HG02642 (cell line): ENCODE data around the gene SLC12A8.

Experiments used
- ATAC-seq: cut with Tn5 transposase; IDR thresholded peaks from one replicate; pipeline ENCODE4 v1.9.1; 2021; ENCODE audit warnings: mild to moderate bottlenecking; ENCODE audit not compliant: unreplicated experiment, poor library complexity

The SLC12A8 gene, protein sequence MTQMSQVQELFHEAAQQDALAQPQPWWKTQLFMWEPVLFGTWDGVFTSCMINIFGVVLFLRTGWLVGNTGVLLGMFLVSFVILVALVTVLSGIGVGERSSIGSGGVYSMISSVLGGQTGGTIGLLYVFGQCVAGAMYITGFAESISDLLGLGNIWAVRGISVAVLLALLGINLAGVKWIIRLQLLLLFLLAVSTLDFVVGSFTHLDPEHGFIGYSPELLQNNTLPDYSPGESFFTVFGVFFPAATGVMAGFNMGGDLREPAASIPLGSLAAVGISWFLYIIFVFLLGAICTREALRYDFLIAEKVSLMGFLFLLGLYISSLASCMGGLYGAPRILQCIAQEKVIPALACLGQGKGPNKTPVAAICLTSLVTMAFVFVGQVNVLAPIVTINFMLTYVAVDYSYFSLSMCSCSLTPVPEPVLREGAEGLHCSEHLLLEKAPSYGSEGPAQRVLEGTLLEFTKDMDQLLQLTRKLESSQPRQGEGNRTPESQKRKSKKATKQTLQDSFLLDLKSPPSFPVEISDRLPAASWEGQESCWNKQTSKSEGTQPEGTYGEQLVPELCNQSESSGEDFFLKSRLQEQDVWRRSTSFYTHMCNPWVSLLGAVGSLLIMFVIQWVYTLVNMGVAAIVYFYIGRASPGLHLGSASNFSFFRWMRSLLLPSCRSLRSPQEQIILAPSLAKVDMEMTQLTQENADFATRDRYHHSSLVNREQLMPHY

DNA sequence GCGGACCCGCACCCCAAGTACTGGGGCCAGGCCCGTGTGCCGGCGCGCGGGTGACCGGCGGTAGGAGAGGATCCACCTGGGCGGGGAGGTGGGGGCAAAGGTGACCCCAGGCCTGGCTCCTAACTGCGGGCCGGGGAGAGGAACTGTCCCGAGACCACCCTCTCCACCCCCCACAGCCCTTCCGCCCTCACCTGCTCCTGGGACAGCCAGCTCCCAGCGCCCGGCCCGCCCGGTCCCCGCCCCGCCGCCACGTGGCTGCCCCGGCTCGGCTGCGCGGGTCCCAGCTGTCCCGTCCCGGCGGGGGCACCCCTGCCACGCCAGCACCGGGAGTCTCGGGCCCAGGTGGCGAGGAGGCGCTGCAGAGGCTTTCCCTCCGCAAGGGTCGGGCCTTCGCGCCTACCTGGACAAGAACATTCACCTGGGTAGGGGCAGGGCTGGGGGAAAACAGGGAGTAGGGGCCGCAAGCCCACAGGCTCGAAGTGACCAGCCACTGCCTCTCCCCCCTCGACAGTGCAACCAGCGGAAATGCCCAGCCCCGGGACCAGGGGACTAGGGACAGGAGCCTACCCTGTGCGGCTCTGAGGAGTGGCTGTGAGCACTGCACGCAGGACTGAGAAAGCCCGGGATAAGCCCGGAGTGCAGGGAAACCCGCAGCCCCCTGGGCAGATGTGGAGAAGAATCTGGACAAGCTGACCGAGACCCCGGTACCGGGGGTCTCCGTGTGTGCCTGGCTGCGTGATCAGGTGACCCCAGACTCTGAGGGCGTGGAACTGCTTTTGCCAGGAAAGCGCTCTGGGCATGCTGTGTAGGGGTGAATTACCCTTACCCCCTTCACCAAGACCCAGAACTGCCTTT, at the start of gene SLC12A8:
TSS of gene SLC12A8 (minus strand) at position 240 of the 855 bp plus-strand sequence. CDS start 1,399 bp downstream, outside the sequence.
- ATAC-seq = no peak

DNA sequence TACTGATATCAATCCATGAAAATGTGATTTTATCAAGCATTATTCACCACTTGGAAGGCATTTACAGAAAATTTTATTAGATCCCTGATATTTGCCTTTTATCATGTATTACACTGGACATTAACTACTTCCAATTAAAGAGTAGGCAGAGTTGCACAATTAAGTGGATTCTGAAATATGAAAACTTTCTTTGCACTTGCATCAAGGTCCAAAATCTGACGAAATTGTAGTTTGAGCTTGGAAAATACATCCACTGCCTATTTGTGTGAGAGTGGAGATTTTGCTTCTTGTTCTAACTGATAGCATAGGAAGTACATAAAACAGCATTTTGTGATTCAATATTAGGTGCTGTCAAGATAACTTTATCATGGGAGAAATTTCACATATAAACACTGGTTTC, 49.6 kb upstream of the SLC12A8 start:
- ATAC-seq = no peak

DNA sequence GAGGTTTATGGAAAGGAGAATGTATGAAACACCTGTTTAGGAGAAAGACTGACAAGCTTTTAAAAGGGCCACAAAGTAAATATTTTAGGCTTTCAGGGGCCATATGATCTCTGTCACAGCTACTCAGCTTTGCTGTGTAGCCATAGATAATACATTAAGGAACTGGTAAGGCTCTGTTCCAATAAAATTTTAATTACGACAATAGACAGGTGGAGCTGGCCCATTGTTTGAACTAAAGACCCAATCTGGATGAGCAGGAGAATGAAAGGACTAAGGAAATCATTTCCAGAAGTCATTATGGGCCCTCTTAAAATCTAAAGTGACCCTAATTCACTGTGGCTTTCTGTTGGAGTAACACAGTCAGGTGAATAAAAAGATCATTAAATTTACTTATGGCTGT, 48.5 kb upstream of the SLC12A8 start:
- ATAC-seq = no peak

DNA sequence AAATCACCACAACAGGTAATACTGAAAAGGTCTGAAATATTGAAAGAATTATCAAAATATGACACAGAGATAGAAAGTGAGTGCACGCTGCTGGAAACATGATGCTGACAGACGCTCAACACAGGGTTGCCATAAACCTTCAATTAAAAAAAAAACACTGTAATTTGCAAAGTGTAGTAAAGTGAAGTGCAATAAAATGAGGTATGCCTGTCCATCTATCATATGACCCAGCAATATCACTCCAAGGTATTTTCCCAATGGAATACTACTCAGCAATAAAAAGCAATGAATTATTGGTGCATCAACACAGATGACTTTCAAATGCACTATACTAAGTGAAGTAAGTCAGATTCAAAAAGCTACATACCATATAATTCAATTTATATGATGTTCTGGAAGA, 47.6 kb upstream of the SLC12A8 start:
- no peak for ATAC-seq

DNA sequence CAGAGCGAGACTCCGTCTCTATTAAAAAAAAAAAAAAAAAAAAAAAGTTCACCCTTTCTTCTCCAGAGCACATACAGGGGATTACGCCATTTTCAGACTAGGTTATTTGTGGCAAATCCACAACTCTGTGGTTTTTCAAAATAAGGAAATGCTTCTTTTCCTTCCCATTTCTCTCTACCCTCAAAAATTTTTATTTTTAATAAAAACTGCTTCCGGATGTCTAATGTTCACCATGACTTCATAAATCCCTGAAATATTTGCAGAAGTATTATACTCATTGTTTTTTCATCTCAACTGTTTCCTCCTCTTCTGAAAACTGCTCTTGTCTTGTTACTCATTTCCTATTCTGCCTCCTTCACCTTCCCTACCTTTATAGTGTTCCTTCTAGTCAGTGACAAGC, 45.0 kb upstream of the SLC12A8 start:
- ATAC-seq = no peak

DNA sequence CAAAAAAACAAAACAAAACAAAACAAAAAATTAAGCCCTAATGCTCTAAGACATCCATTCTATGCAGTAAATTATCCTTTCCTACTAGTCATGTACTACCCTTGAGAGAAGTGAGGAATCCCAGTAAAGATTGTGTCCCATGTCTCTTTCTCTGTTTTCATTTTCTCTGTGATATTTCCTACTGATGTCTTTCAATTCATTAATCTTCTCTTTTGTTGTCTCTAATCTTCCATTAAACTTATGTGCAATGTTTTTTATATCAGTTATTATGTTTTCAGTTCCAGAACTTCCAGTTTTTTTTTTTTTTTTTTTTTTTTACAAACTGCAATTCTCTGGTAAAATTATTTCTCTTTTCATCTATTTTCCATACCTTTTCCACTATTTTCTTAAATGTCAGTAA, 44.1 kb upstream of the SLC12A8 start:
- ATAC-seq = no peak

DNA sequence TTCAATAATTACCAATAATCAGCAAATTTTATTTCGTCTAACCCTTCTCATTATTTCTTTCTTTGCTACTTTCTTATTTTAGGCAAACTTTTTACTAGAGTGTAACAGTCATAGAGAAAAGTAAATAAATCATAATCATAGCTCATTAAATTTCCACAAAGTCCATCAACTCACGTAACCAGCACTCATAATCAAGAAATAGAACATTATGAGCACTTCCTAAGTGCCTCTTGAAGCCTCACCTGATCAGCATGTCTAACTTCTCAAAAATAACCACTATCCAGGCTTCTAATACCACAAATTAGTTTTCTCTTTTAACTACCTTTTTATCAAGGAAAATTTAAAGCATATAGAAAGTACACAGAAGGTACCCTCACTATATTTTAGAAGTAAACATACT, 38.4 kb upstream of the SLC12A8 start:
- no peak for ATAC-seq

DNA sequence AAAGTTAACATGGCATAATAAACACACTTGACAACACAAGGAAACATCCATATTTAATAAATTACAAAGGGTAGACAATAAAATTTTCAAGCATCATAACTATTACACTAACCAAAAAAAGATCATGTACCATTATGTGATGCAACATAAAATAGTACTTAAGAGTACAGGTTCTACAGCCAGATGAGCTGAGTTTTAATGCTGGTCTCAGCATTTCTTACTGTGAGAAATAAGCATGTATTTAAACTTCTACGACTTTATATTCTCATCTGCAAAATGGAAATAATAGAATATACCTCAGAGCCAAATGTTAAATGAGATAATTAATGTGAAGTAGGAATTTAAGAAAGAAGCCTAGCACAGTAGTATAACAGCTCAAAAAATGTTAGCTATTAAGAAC, 33.7 kb upstream of the SLC12A8 start:
- no peak for ATAC-seq

DNA sequence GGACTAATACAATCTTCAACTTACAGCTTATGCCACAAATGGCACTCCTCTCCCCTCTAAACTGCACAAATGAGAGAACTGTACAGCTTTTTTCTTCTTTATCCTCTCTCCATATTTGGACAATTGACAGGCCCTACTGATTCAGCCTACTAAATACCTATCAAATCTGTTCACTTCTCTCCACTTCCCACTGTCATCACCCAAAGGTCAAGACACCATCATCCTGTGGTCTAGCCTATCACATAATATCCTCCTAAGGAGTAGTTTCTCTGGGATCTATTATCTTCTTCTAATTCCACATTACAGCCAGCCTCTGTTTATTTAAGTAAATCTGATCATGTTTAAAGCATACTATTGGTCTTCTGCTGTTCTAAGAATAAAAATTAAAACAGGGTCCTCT, 33.0 kb upstream of the SLC12A8 start:
- ATAC-seq = no peak

DNA sequence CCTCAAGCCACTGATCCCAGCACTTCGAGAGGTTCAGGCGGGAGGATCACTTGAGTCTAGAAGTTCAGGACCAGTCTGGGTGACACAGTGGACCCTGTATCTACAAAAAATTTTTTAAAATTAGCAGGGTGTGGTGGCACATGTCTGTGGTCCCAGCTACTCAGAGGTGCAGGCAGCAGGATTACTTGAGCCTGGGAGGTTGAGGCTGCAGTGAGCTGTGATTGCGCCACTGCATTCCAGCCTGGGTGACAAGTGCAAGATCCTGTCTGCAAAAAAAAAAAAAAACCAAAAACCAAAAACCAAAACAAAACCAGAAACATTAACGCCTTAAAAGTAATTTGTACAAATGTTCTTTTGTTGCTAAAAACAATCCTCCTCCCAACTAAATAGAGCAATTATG, 27.9 kb upstream of the SLC12A8 start:
- ATAC-seq = no peak

DNA sequence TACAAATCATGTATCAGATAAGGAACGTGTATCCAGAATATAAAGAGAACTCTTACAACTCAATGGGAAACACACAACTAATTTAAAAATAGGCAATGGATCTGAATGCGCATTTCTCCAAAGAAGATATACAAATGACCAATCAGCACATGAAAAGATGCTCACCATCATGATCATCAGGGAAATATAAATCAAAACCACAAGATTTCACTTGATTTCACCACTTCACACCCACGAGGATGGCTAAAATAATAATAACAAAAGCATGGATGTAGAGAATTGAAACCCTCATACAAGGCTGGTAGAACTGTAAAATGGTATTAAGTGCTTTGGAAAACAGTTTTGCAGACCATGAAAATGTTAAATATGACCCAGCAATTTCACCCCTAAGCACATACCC, 26.7 kb upstream of the SLC12A8 start:
- no peak for ATAC-seq

DNA sequence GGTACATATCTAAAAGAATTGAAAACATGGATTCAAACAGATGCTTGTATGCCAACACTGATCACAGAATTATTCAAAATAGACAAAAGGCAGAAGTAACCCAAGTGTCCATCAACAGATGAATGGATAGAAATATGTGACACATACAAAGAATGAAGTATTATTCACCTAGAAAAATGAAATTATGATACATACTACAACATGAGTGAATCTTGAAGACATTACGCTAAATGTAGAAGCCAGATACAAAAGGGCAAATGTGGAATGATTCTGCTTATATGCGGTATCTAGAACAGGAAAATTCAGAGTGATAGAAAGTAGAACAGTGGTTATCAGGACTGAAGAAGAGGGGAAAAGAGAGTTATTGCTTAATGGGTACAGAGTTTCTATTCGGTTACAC, 26.2 kb upstream of the SLC12A8 start:
- ATAC-seq = no peak

DNA sequence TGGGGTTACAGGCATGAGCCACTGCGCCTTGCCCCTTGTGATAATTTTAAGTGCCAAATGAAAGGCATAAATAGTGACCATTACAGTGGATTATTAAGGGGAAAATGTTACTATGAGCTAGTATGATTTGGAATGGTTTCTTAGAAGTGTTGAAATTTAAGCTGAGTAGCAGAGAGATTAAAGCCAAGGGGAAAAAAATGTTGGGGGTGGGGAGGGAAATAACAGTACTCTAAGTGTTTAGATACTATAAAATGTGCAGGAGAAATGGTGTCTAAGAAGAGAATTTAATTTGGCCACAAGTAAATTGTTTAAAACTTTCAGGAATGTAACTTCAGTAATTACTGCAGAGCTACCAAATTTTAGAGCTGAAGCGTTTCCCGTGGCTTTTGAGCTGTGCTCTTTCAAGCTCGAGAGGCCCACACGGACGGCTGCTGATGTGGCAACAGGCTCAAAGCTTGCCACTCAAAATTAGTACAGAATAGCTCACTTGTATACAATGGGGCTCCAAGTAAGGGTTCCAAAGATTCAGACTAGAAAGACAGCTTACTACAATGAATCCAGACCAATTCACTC, 23.9 kb upstream of the SLC12A8 start:
- no peak for ATAC-seq

DNA sequence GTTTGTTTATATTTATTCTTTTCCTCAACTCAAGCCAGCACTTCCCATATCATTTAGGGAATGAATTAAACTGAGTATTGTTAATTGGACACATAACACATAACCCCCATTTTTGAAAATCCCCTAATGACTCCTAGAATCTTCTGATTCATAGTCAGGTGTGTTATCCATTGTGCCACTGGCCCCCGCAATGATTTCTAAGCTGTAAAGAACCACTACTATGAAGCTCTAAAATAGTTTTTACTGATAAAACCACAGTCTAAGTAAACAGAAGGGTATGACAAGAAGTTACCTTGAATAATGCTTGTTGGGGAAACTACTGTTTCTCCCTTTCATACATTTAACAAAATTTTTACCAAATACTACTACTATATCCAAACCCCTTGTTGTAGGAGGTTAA, 22.3 kb upstream of the SLC12A8 start:
- ATAC-seq = no peak

DNA sequence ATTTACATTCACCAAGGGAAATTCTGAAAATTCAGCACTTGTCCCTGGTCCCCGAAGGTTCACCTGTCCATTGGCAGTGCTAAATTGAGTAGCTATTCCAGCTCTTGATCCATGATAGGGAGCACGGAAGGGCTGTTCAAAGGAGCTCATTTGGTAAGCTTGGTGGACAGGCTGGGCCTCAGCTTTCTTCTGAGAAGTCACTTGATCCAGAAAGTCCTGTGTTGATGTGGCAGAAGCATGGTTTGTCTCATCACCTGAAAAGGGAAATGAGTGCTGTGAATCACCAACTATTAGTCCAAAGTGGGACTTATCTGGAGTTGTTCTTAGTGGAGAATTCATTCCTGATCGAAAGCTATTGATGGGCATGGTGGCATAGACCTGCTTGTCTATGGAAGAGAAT, 19.9 kb upstream of the SLC12A8 start:
- ATAC-seq = no peak

DNA sequence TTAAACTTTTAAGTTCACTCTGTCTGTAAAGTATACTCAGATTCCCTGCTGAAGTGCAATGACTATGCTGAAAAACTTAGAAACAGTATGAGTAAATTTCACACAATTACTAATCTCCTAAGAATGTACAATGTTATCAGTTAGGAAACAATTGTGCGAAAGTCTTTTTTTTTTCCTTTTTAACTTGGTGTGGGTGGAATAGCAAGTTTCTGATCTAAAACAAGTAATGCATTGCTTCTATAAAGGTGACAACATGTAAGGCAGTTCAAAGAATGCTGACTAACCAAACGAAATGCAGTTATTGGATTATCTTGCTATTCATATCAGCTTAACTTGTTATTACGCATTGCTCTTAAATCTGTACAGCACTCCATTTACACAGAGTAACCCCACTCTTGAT, 19.3 kb upstream of the SLC12A8 start:
- ATAC-seq = no peak

DNA sequence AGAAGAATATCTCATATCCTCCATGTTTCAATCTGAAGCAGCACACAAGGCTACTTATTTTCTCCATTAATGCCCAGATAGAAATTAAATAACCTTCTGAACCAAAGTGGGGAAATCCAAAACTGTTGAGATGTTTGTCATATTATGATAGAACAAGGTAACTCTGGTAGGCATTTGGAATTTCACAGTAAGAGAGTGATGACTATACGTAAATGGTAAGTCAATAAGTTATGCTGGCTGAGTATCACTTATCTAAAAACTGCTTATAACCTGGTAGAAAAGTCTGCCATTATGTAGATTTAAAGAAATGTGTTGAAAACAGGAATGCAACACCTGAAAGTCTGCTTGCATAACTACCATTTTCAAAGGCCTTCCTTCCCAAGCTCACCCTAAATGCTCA, 17.2 kb upstream of the SLC12A8 start:
- ATAC-seq = no peak

DNA sequence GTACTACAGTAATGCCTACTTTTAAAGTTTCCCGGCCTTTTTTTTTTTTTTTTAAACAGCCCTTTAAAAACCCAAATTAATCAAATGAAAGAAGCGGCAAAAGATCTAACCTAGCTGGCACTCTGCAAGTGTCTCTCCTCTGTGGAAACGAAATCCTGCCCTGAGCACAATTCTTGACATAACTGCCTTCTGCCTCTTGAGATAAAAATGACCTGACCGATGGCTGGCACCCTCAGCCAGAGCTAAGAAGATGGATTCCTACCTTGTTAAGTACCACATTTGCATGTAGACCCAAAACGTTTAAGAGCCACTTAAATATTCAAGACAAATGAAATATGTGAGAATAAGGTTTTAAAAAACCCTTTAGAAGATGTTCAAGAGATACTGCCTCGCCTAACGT, 16.6 kb upstream of the SLC12A8 start:
- ATAC-seq = no peak

DNA sequence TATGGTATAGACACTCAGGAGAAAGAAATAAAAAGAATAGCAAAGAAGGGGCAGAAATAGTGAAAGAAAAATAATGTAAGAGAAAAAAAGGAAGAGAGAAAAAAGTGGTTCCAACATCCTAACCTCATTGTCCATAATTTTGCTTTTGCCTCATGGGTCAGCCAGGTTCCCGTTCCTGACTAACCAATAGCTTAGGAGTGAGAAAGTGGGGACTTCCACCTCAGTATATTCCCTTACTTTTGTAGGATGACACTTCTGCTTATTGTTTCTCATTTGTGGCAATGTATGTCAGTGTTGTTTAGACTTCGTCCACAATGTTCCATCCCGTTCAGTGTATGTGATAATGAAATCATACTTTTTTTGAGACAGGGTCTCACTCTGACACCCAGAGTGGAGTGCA, 9.3 kb upstream of the SLC12A8 start:
- no peak for ATAC-seq

DNA sequence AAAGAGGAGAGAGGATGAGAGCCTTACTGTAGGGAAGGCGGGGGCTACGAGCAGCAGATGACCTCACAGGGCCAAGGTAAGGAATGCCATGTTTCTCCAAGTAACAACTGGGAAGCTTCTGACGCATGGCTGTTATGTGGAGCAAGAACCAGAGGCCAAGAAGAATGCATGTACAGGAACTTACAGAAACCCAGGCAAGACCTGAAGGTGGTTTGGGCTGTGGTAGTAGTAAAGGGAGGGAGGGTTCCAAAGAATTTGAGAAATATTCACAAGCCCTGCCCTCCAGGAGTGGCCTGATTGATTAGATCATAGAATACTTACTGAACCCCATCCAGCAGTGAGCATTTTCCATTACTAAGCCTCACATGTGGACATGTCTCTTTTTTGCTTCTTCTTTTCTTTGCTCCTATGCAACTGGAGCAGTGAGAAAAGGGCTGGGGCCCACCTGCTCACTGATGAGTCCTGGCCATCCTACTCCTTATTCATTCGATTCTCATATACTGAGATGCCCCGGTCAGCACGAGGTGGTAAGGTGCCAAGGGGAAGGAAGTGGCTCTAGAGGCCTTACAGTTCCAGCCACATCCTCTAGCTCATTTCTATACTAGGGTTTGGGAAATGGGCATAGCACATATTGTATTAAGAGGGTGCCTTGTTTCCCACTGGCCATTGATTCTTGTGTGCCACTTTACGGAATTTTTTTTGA, 8.3 kb upstream of the SLC12A8 start:
- no peak for ATAC-seq
